Measurements from ENCODE around the gene ARHGAP10.

DNA sequence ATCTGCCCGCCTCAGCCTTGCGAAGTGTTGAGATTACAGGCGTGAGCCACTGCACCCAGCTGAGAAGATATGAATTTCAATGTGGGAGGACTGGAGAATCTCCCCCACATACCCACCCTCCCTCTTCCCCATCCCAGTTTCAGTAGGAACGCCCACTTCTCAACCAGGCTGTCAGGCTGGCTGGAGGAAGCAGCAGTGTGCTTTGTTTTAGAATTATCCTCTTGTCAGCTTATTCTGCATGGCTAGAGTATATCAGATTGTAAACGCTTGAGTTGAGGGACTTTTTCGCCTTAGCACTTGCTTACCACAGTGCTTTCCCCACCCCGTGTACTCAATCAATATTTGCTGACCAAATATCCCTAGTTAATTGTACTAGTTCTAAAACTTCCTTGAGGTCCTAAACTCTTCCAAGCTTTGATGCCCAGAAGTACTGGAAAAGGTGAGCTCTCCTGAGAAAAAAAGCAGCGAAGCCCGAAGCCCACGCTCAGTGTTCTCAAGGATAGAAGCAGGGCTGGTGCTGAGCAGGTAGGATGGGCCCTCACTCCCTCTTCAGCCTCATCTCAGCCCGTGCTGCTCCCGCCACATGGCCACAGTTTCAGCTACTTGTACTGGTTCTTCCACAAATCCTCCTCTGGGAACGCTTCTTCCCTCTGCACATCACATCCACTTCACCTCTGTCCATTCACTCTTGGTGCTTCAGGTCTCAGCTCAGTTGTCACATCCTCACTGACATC lies 7.3 kb upstream of the ARHGAP10 start:
- TF ChIP-seq, protein P1, sequence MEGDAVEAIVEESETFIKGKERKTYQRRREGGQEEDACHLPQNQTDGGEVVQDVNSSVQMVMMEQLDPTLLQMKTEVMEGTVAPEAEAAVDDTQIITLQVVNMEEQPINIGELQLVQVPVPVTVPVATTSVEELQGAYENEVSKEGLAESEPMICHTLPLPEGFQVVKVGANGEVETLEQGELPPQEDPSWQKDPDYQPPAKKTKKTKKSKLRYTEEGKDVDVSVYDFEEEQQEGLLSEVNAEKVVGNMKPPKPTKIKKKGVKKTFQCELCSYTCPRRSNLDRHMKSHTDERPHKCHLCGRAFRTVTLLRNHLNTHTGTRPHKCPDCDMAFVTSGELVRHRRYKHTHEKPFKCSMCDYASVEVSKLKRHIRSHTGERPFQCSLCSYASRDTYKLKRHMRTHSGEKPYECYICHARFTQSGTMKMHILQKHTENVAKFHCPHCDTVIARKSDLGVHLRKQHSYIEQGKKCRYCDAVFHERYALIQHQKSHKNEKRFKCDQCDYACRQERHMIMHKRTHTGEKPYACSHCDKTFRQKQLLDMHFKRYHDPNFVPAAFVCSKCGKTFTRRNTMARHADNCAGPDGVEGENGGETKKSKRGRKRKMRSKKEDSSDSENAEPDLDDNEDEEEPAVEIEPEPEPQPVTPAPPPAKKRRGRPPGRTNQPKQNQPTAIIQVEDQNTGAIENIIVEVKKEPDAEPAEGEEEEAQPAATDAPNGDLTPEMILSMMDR (conservative IDR thresholded peaks at IDR 0.05; ENCODE audit: low read depth, low read length), result no peak
- no peak for TF ChIP-seq EZH2phosphoT487 (IDR thresholded peaks at IDR 0.05; ENCODE audit: borderline replicate concordance, low read length)
